GM19452 (cell line): Measurements from ENCODE around the gene MTHFD1L.

Source experiments
- ATAC-seq: cut with Tn5 transposase; IDR thresholded peaks from one replicate; pipeline ENCODE4 v1.9.1; 2021; ENCODE audit not compliant: unreplicated experiment

Gene MTHFD1L

DNA sequence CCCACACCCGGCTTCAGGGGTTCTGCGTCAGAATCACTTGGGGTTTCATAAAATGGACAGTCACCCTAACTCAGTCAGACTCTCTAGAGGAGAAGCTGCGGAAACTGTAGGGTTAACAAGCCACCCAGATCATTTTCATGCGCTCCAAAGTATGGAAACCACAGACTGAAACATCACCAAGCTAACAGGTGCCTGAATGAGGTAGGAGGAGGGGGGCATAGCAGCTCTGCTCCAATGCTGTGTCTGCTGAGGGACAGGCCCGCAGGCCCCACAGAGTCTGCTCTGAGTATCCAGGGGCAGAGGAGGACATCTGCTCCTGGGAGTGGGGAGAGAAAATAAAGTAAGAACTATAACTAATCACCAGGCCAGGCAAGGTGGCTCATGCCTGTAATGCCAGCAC is 277.2 kb downstream of the MTHFD1L start:
- ATAC-seq: no peak

GRCh38 chr6:151143337-151143736 is 277.8 kb downstream of the MTHFD1L start:
- ATAC-seq: no peak

DNA sequence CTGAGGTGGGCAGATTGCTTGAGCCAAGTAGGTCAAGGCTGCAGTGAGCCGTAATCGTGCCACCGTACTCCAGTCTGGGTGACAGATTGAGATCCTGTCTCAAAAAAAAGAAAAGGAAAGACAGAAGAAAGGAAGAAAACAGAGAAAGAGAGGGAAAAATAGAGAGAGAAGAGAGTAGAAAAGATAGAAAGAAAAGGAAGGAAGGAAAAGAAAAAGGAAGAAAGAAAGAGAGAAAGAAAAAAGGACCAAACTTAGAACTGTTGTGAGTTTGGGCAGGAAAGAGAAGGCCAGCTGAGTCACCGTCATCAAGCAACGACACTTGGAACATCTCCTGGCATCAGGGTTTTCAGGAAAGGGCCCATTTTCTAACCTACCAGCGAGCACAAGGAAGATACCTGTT is 278.3 kb downstream of the MTHFD1L start:
- ATAC-seq: no peak

DNA sequence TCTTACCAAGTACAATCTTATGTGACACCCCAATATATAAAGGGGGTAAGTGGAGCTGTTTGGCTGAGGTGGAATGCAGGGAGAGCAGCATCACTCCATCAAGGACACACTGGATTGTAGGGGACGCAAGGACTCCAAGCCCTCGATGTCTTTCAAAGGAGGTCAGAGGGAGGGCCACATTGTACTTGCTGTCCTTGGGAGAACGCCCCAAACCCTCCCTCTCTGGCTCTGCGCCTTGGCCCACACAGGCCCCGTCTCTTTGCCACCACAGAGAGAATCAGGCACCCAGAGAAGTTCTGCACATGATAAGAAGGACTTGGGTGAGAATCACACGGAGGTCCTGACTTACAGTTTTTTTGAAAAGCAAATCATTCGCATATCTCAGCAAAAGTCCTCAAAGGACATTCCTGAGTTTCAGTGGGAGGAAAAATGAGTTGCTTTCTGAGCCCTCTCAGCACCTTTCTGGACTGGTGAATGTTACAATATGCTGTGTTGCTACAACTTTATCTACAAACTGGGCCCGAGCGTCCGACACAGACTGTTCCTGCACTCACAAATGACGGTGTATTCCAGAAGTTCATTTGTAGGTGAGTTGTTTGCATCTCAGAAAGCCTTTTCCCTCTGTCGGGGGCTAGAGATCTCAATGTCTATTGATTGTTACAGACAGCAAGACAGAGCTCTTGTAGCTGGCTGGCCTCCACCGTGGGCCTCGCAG is 281.8 kb downstream of the MTHFD1L start:
- no peak for ATAC-seq

DNA sequence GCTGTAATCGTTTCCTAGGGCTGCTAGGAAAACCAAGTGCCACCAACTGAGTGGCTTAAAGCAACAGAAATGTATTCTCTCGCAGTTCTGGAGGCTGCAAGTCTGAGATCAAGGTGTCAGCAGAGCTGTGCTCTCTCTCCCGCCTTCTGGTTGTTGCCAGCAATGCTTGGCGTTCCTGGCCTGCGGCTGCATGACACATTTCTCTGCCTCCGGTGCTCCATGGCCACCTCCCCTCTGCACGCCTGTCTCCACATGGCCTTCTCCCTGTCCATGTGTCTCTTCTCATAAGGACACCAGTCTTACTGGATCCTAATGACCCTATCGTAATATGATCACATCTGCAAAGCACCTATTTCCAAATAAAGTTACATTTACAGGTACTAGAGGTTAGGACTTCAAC is 282.6 kb downstream of the MTHFD1L start:
- no peak for ATAC-seq

DNA sequence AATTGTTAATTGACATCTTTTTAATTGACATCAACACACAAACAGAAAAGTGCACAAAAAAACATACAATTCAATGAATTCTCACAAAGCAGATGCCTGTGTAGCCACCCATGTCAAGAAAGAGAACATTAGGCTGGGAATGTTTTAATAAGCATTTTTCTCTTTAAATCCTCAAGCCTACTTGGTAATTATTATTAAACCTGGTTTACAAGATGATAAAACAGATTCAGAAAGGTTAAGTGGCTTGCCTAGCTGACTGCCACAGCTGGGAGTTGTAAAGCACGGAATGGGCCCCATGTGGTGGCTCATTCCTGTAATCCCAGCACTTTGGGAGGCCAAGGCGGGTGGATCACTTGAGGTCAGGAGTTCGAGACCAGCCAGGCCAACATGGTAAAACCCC is 284.3 kb downstream of the MTHFD1L start:
- ATAC-seq: no peak
